ENCODE measurements around the gene MYL11. TPM values are rescaled to one million over a fixed set of nuclear protein-coding genes. Genes with fewer than 3 reads are reported as not detected.

MYL11 gene
- total and polyA plus RNA-seq, 4 donors: 0.44 to 3.9 TPM; not detected in 2

DNA sequence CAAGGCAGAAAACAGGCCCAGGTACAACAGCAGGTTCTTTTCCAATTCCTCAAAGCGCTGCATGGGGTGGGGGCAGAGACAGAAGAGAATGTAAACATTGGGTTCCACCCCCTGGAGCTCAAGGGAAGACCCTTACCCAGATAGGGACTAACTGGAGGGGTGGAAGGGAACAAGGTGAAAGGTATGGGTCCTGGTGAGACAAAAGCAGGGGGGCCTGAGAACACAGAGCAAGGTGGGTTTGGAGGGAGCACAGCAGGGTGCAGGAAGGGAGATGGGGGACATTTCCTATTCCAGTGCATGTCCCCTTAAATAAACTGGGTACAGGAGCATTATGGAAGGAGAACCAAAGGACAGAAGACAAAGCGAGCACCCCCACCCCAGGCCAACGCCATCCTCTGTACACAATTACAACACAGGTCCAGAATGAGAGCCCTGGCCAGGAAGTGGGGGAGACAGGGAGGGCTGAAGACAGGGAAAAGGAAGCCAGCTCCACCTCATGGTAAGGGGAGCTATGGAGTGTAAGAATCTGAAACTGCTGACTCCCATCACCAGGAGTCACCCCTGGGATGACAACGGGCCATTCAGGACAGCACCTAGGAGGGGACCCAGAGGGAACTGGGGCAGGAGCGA lies 17.4 kb upstream of the MYL11 start:
- Histone ChIP-seq H3K4me3 (no peak overlapping the region), H3K4me1 (ENCODE audit: control insufficient read depth in 5 of 5, insufficient read depth in 5 of 5, low read length in 5 of 5) (peaks cover 5 to 25% (median 8%) of the 10 kb centered on the region in 5 donors), H3K9ac (ENCODE audit: insufficient read depth in 1 of 2, low read length in 2 of 2) (no peak overlapping the region), H3K9me3 (ENCODE audit: control insufficient read depth in 4 of 4, insufficient read depth in 3 of 4, low read length in 3 of 4) (no peaks in the 10 kb centered on the region), H3K27me3 (ENCODE audit: control insufficient read depth in 3 of 3, insufficient read depth in 3 of 3, low read length in 2 of 3) (no peaks in the 10 kb centered on the region), H3K36me3 (ENCODE audit: control insufficient read depth in 4 of 4, insufficient read depth in 4 of 4, low read length in 4 of 4) (peaks cover 0 to 44% (median 15%) of the 10 kb centered on the region in 4 donors), H3K27ac (ENCODE audit: low read depth in 1 of 2, low read length in 1 of 2) (peak overlapping the region in 1 of 2 donors; percentile 97)
- 64 to 71% methylated on average over 5 of the region's 5 CpGs for WGBS, 2 donors
- TF ChIP-seq CTCF (IDR thresholded peaks at IDR 0.05; ENCODE audit: control extremely low read depth, extremely low read depth): no peak
- ATAC-seq (ENCODE audit: insufficient read depth, low FRiP score): no peak
- no peak for DNase-seq

DNA sequence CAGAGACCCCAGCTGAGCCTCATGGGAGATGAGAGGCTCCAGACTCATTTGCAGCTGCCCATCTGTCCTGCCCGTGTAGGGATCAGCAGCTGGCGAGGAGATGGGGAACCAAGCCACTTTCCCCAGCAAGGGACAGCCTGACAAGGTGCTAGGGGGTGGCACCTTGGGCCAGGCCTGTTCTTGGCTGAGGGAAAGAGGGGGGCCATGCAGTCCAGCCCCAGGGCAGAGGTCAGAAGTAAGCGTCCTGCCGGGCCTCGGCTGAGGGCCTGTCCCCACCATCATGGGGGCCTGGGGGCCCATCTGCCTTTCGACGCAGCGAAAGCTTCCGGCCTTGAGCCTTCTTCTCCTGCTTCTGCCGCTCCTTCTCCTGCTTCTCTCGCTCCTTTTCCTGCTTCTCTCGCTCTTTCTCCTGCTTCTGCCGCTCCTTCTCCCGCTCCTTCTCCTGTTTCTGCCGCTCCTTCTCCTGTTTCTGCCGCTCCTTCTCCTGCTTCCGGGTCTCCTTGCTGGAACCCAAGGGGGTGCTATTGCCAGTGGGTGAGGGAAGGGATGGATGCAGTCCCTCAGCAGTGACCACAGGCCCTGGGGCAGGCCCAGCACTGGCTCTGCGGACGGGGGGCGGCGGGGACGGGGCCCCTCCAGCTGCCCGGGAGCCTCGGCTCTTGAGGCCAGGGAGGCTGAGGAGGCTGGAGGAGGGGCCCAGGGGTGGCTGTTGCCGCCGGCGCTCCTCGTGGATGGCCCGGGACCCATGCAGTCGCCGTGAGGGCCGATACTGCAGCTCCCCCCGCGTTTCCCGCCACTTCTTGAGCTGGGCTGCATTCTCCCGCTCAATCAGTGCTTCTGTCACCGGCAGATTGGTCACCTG lies 16.7 kb upstream of the MYL11 start:
- DNase-seq (no peak), ATAC-seq (ENCODE audit: insufficient read depth, low FRiP score) (no peak)
- no peak overlapping the region for H3K9ac ChIP-seq (ENCODE audit: insufficient read depth in 1 of 2, low read length in 2 of 2)
- peaks cover 0 to 24% (median 8%) of the 10 kb centered on the region in 5 donors for H3K4me1 ChIP-seq (ENCODE audit: control insufficient read depth in 5 of 5, insufficient read depth in 5 of 5, low read length in 5 of 5)
- no peak for TF ChIP-seq CTCF (IDR thresholded peaks at IDR 0.05; ENCODE audit: control extremely low read depth, extremely low read depth)
- peaks cover 0 to 37% (median 13%) of the 10 kb centered on the region in 4 donors for H3K36me3 ChIP-seq (ENCODE audit: control insufficient read depth in 4 of 4, insufficient read depth in 4 of 4, low read length in 4 of 4)
- 91 to 92% methylated on average over 31 to 37 of the region's 37 CpGs for WGBS, 2 donors
- H3K4me3 ChIP-seq: no peak overlapping the region
- H3K27me3 ChIP-seq (ENCODE audit: control insufficient read depth in 3 of 3, insufficient read depth in 3 of 3, low read length in 2 of 3): no peaks in the 10 kb centered on the region
- H3K27ac ChIP-seq (ENCODE audit: low read depth in 1 of 2, low read length in 1 of 2): no peak overlapping the region
- no peaks in the 10 kb centered on the region for H3K9me3 ChIP-seq (ENCODE audit: control insufficient read depth in 4 of 4, insufficient read depth in 3 of 4, low read length in 3 of 4)

DNA sequence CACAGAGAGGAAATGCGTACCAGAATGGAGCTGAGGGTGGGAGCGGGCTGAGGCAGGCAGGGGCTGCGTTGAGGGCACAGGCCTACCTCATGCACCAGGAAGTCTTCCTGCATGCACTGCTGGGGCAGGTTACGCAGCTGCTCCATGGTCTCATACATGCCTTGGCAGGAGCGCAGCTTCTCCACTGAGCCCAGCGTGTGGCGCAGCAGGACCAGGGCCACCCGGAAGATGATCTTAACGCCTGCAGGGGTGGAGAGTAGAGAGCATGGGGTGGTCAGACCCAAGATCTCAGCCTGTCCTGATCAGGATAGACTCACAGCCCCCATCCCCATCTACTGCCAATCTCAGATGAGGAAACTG lies 16.0 kb upstream of the MYL11 start:
- H3K36me3 ChIP-seq (ENCODE audit: control insufficient read depth in 4 of 4, insufficient read depth in 4 of 4, low read length in 4 of 4): peaks cover 0 to 34% (median 9%) of the 10 kb centered on the region in 4 donors
- TF ChIP-seq CTCF (IDR thresholded peaks at IDR 0.05; ENCODE audit: control extremely low read depth, extremely low read depth): no peak

More for the DNA sequence above, 16.0 kb upstream of the MYL11 start:
- ATAC-seq (ENCODE audit: insufficient read depth, low FRiP score): no peak
- no peaks in the 10 kb centered on the region for H3K9me3 ChIP-seq (ENCODE audit: control insufficient read depth in 4 of 4, insufficient read depth in 3 of 4, low read length in 3 of 4)
- WGBS, 2 donors: 93 to 94% methylated on average over 9 of the region's 9 CpGs
- DNase-seq: no peak
- no peak overlapping the region for H3K27ac ChIP-seq (ENCODE audit: low read depth in 1 of 2, low read length in 1 of 2)
- H3K27me3 ChIP-seq (ENCODE audit: control insufficient read depth in 3 of 3, insufficient read depth in 3 of 3, low read length in 2 of 3): no peaks in the 10 kb centered on the region
- H3K4me3 ChIP-seq: no peak overlapping the region
- peaks cover 0 to 24% (median 8%) of the 10 kb centered on the region in 5 donors for H3K4me1 ChIP-seq (ENCODE audit: control insufficient read depth in 5 of 5, insufficient read depth in 5 of 5, low read length in 5 of 5)
- H3K9ac ChIP-seq (ENCODE audit: insufficient read depth in 1 of 2, low read length in 2 of 2): no peak overlapping the region
